T-helper 22 cell (primary cell): ENCODE data around the gene PPP1R9B.

Experiments
- DNase-seq: peaks from one replicate; pipeline ENCODE4 v3.0.0-alpha.2; 2020; ENCODE audit warnings: low read depth

Gene PPP1R9B

GRCh38 chr17:50155115-50155819 is 4.8 kb upstream of the PPP1R9B start:
- DNase-seq, result no peak

GRCh38 chr17:50154604-50155003 is 4.1 kb upstream of the PPP1R9B start:
- no peak for DNase-seq

GRCh38 chr17:50153650-50154575 is 3.4 kb upstream of the PPP1R9B start:
- no peak for DNase-seq

GRCh38 chr17:50152736-50153135 is 2.3 kb upstream of the PPP1R9B start:
- DNase-seq, result no peak

- DNase-seq, result peak; percentile 29
Observed at GRCh38 chr17:50151937-50152547, 1.6 kb upstream of the PPP1R9B start.

- peak; percentile 83 for DNase-seq
Observed at GRCh38 chr17:50151041-50151936, 812 bp upstream of the PPP1R9B start.

- peak; percentile 42 for DNase-seq
Observed at GRCh38 chr17:50149417-50150353, 792 bp downstream of the PPP1R9B start.

GRCh38 chr17:50149091-50149416 is 1.4 kb downstream of the PPP1R9B start:
- no peak for DNase-seq

- DNase-seq, result peak; percentile 82
Observed at GRCh38 chr17:50148226-50149090, 2.0 kb downstream of the PPP1R9B start.

GRCh38 chr17:50147841-50148225 is 2.6 kb downstream of the PPP1R9B start:
- DNase-seq, result no peak

GRCh38 chr17:50146927-50147665 is 3.4 kb downstream of the PPP1R9B start:
- DNase-seq, result no peak

GRCh38 chr17:50146230-50146926 is 4.1 kb downstream of the PPP1R9B start:
- DNase-seq, result no peak

GRCh38 chr17:50145532-50146229 is 4.8 kb downstream of the PPP1R9B start:
- no peak for DNase-seq

GRCh38 chr17:50144845-50145531 is 5.5 kb downstream of the PPP1R9B start:
- DNase-seq, result no peak

GRCh38 chr17:50144355-50144754 is 6.1 kb downstream of the PPP1R9B start:
- DNase-seq, result no peak

- DNase-seq, result no peak
Observed at GRCh38 chr17:50143461-50144176, 6.9 kb downstream of the PPP1R9B start.

GRCh38 chr17:50141745-50142110 is 8.7 kb downstream of the PPP1R9B start:
- DNase-seq, result no peak
